Right lobe of liver (tissue), 4 donors: Measurements from ENCODE around the gene ANKRD44.

ENCODE experiments used
- CTCF ChIP-seq, 4 donors: fragments of 200-600 bp in 3 of 4; fragments of 450-650 bp in 1 of 4; IDR thresholded peaks; one replicate each; pipeline versions ENCODE4 v1.5.1 to v1.8.0; 2016 to 2022; ENCODE audit warnings: antibody characterized with exemption in 4 of 4, mild to moderate bottlenecking in 2 of 4
- POLR2A ChIP-seq: fragments of 450-650 bp; IDR thresholded peaks from one replicate; pipeline ENCODE4 v1.6.1; 2017; ENCODE audit warnings: antibody characterized with exemption, mild to moderate bottlenecking
- donor health status: DM: no; HTN: no; CAD: no.
- donor health status: DM: no; HTN: no; CAD: no.
- donor health status: DM: no; HTN: yes; CAD: no.

DNA sequence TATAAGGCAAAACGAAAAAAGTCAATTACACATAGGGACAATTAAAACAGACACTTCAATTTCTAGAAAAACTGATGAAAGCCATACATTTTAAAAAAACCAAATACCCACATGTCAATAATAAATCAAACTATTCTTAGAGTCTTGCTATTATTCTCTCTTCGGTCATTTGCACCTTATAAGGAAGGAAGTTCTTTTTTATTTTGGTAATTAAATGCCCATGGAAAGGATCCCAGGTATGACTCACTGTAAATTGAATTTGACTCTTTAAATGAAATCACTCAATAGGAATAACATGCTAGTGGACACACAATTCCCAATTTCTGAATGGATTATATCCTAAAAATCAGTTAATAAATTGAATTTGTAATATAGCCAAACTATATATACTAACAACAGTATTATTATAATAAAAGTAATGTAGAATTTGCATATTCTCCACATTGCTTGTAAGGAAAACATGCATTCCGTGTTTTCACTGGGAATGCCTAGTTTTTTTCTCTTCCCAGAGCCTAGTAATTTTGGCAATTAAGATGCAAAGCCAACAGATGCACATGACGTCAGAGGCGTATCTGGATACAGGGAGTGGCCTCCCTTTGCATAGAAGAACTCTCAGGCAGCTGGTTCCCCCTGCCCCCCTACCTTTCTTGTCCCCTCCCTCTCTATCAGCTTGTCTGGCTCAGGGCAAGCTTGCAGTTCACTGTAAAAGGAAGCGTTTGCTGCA lies 230.6 kb downstream of the ANKRD44 start:
- TF ChIP-seq CTCF (IDR thresholded peaks at IDR 0.05): no peak
- no peak for TF ChIP-seq POLR2A
